Suppressor macrophage treated with lipopolysaccharide for 4 hours (primary cell): ENCODE results near the gene TIMM50.

ENCODE experiments used
- DNase-seq: peaks from one replicate; pipeline ENCODE4 v3.0.0-alpha.2; 2020

The TIMM50 gene

DNA sequence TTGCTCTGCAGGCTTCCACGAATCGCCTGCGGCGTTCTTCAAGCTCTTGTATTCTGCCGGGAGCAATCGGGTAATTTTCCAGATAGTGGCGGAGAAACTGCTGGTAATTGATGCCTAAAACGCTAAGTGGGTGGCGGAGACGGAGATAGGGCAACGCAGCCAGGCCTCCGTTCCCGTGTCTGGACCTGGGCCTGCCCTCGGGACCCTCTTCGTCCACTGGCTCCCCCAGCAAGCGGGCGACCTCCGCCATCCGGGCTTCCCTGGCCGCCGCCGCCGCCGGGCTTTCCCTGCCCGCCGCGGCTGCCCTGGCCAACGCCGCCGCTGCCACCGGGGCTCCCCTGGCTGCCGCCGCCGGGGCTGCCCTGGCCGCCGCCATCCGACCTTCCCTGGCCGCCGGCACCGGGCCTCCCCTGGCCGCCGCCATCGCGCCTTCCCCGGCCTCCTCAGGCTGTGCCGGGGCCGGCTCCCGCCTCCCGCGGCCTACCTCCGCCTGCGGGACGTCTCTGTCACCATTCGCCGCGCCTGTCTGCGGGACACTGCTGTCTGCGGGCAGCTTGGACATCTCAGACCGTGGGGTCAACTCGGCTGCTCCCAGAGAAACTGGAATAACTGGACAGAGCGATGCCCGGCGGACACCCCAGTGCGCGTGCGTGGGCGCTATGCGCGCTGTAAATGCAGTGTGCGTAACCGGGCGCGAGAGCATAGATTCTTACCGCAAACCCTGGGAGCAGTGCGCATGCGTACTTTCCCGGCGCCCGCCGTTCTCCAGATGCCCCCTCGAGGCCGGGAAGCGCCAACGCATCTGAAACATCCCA lies 59.1 kb downstream of the TIMM50 start, which contains the start of gene EID2:
TSS of gene EID2 (minus strand) at position 644 of the 815 bp plus-strand sequence. CDS start at position 562, 82 bp downstream.
- peak; percentile 98 for DNase-seq

- DNase-seq, result no peak
Measured at GRCh38 chr19:39540333-39540673, 59.7 kb downstream of the TIMM50 start.
